NB4 (cell line): ENCODE measurements around the gene OR6Q1.

Experiments
- DNase-seq: peaks from one replicate; pipeline ENCODE4 v3.0.0; 2010; ENCODE audit warnings: low read depth
- H3K4me3 ChIP-seq: one replicate; pipeline ENCODE4 v1.5.1; 2011; ENCODE audit warnings: mild to moderate bottlenecking, low read depth, low read length, moderate library complexity
- MYC ChIP-seq: IDR thresholded peaks from 2 replicates; pipeline ENCODE4 v1.6.1; 2011; ENCODE audit warnings: low read depth, low read length
- POLR2A ChIP-seq: IDR thresholded peaks from 2 replicates; pipeline ENCODE4 v1.6.1; 2011; ENCODE audit warnings: mild to moderate bottlenecking; ENCODE audit not compliant: insufficient read length; ENCODE audit errors: extremely low read depth
- TF ChIP-seq, protein P1 (sequence below): IDR thresholded peaks from 2 replicates; pipeline ENCODE4 v1.6.1; 2011; ENCODE audit warnings: low read depth, low read length
- TF ChIP-seq, protein P2 (sequence below): IDR thresholded peaks from one replicate; pipeline ENCODE4 v1.5.1; 2012; ENCODE audit warnings: low read depth, low read length

The OR6Q1 gene

DNA sequence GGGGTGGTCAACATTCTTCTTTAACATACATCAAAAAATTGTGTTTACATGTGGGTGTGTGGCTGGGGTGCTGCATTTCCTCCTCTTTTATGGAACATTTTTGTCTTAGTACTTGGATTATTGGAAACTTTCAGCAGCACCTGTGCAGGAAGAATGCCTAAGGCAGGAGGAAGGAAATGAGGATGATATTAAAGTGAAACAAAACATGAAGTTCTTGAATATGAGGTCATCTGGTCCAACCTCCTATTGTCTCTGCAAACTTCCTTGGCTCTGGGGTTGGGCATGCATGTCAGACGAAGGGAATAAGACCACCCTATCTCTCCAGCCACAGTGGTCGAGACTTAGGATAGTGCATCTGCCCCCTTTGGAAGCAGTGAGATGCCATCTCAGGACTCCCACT, 27.7 kb upstream of the OR6Q1 start:
- TF ChIP-seq MYC = no peak
- TF ChIP-seq POLR2A = no peak
- TF ChIP-seq, protein P1, sequence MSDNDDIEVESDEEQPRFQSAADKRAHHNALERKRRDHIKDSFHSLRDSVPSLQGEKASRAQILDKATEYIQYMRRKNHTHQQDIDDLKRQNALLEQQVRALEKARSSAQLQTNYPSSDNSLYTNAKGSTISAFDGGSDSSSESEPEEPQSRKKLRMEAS = no peak
- TF ChIP-seq, protein P2, sequence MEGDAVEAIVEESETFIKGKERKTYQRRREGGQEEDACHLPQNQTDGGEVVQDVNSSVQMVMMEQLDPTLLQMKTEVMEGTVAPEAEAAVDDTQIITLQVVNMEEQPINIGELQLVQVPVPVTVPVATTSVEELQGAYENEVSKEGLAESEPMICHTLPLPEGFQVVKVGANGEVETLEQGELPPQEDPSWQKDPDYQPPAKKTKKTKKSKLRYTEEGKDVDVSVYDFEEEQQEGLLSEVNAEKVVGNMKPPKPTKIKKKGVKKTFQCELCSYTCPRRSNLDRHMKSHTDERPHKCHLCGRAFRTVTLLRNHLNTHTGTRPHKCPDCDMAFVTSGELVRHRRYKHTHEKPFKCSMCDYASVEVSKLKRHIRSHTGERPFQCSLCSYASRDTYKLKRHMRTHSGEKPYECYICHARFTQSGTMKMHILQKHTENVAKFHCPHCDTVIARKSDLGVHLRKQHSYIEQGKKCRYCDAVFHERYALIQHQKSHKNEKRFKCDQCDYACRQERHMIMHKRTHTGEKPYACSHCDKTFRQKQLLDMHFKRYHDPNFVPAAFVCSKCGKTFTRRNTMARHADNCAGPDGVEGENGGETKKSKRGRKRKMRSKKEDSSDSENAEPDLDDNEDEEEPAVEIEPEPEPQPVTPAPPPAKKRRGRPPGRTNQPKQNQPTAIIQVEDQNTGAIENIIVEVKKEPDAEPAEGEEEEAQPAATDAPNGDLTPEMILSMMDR = no peak
- H3K4me3 ChIP-seq = no peak overlapping the region
- no peak for DNase-seq

DNA sequence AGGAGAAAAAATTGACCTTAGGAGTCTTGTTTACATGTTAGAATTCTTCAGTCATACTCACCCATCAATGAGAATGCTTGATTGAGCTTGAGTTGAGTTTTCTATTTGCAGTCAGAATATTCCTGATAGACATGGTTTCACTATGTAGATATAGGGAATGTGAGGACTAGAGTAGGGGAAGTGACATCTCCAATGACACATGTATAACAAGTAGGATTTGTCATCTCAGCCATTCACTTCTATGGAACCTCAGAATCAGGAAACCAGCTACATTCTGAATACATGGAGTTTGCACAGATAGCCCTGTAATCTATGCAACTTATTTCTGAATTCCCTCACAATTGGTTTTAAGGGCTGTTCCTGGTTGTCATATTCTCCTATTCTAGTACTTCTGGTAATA, 27.2 kb upstream of the OR6Q1 start:
- TF ChIP-seq POLR2A = no peak
- TF ChIP-seq MYC = no peak
- TF ChIP-seq, protein P1 = no peak
- TF ChIP-seq, protein P2 = no peak
- no peak for DNase-seq
- no peak overlapping the region for H3K4me3 ChIP-seq

DNA sequence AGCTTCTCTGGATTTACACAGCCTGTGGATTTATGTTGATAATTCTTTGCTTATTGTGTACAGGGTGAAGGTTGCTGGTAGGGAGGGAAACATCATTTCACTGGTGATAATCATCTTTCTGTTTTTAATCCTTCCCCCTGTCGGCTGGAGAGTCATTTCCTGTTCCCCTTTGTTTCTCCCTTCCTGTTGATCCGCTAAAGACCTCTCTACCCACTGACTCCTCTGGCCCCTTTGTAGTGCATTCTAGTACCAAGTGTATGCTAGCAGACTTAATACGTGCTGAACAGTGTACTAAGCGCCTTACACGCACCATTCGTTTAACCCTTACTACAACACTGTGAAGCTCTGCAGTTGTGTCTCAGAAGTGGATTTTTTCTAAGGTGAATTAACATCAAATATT, 26.1 kb upstream of the OR6Q1 start:
- peak; percentile 9 for DNase-seq
- TF ChIP-seq, protein P1 = no peak
- TF ChIP-seq, protein P2 = no peak
- TF ChIP-seq POLR2A (no peak), MYC (no peak)
- H3K4me3 ChIP-seq = no peak overlapping the region

DNA sequence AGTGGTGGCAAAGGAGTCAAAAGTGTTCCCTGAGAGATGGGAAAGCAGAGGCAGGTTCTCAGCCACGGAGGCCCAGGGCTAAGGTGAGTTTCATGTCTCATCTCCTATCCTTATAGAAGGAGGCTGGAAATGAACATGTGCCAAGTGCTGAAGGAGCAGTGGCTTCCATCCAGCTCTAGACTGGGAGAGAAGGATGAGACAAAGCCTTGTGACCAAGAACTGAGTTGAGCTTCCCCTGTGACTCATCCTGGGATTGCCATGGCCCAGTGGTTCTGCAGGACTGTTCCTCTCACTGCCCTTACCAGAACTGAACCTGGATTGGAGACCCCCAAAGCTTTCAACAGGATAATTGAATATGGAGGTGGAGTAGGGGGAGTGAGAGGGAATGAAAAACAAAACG, 23.8 kb upstream of the OR6Q1 start:
- no peak overlapping the region for H3K4me3 ChIP-seq
- no peak for TF ChIP-seq MYC
- TF ChIP-seq, protein P2 = no peak
- DNase-seq = no peak

DNA sequence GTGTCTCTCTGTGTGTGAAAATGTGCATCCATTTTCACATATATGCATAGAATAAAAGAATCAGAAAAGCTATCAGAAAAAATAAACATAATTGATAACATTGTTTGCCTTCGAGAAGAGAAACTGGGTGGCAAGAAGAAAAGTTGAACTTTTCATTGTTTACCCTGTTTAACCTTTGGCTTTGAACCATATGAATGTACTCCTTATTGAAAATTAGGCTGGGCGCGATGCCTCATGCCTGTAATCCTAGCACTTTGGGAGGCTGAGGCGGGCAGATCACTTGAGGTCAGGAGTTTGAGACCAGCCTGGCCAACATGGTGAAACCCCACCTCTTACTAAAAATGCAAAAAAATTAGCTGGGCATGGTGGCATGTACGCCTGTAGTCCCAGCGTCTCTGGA, 19.0 kb upstream of the OR6Q1 start:
- TF ChIP-seq, protein P1 = no peak
- TF ChIP-seq, protein P2 = no peak
- no peak for TF ChIP-seq MYC
- no peak for TF ChIP-seq POLR2A
- no peak for DNase-seq
- H3K4me3 ChIP-seq = no peak overlapping the region

DNA sequence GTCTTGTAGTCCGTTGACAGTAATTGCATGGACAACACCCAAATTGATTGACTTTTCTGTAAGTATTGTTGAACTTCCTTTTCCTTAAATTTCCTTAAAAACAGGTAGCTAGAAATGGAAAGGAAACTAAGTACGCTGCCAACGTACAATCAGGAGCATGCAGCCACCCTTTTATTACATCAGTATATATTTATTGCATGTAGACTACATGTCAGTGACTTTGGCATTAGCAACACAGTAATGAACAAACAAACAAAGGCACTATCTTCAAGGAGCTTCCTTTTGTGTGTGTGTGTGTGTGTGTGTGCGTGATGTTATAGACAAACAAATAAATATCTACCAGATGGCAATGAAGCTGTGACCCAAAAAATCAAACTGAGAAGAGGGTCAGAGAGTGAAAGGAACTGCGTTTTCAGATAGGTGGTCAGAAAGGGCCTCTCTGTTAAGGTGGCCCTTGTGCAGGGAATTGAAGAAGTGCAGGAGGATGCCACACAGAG, 7.3 kb upstream of the OR6Q1 start, which contains the start of gene OR9Q1:
Gene OR9Q1 (plus strand): TSS at position 447 of the 497 bp plus-strand sequence. CDS start 155,564 bp downstream, outside the sequence.
- TF ChIP-seq, protein P1 = no peak
- no peak for TF ChIP-seq MYC
- TF ChIP-seq POLR2A = no peak
- TF ChIP-seq, protein P2 = no peak
- no peak for DNase-seq
- no peak within 1 kb of the TSS for H3K4me3 ChIP-seq
